ENCODE measurements around the gene CYB5A. TPM values are rescaled to one million over a fixed set of nuclear protein-coding genes. Genes with fewer than 3 reads are reported as not detected.
A peak's percentile ranks its signal among the peaks of the same experiment; 100 is the strongest.

The CYB5A gene
- total and polyA plus RNA-seq, 9 of the 15 experiments (the other 6 are each of a cell fraction or from before 2014, with no cell fraction given) = 11.9 to 22.6 (median 14.1) TPM

- no peak overlapping the region for H3K4me2 ChIP-seq (ENCODE audit: insufficient read depth, low read length)
- ChIA-PET POLR2A (no interaction called here), CTCF (ENCODE audit: low intra/inter-chr PET ratio) (no interaction called here)
- no peaks in the 10 kb centered on the region for H3K9me1 ChIP-seq (ENCODE audit: control insufficient read depth, insufficient read depth, low read length)
- no peaks in the 10 kb centered on the region for H3K27me3 ChIP-seq (ENCODE audit: control insufficient read depth in 2 of 2, insufficient read depth in 2 of 2, low read length in 2 of 2)
- no peaks in the 10 kb centered on the region for H4K20me1 ChIP-seq (replicated peaks; ENCODE audit: control insufficient read depth, insufficient read depth, low read length)
- no peak overlapping the region for H3K4me3 ChIP-seq
- H3K4me1 ChIP-seq (replicated peaks in 1 of 2; ENCODE audit: control insufficient read depth in 2 of 2, insufficient read depth in 2 of 2, low read length in 2 of 2) = no peaks in the 10 kb centered on the region
- H3K27ac ChIP-seq (ENCODE audit: extremely low read depth, low read depth, low read length) = no peak overlapping the region
- 14% methylated on average over 19 of the region's 22 CpGs for WGBS (ENCODE audit: insufficient coverage, low coverage, missing lambda C conversion rate)
- FAIRE-seq = no peak
- intact Hi-C loops (cut with micrococcal nuclease) = no loop called here
- BruUV-seq (replicated peaks) = no TSS peak
- no peaks in the 10 kb centered on the region for H3K79me2 ChIP-seq (ENCODE audit: control insufficient read depth, insufficient read depth, low read length)
- no peaks in the 10 kb centered on the region for H3K36me3 ChIP-seq (ENCODE audit: control insufficient read depth, insufficient read depth, low read length)
- no peak overlapping the region for H2AFZ ChIP-seq (ENCODE audit: low read depth, low read length)
- ATAC-seq = no peak
- H3K9ac ChIP-seq (ENCODE audit: insufficient read depth in 1 of 2, low read depth in 2 of 2, low read length in 2 of 2) = no peak overlapping the region
- DNase-seq (ENCODE audit: extremely low read depth in 1 of 4, low spot score in 3 of 4) = no peak
- no peaks in the 10 kb centered on the region for H3K9me3 ChIP-seq (replicated peaks; ENCODE audit: control insufficient read depth, insufficient read depth, low read depth, low read length)
- 0 out of 2 replicates have a peak, but pooled peaks have one; percentile 53 for TF ChIP-seq ZKSCAN1 (IDR thresholded peaks at IDR 0.05; ENCODE audit: low read depth, low read length)
- TF ChIP-seq ZNF444 (CRISPR knock-in tag; IDR thresholded peaks at IDR 0.05) = no peak
- in situ Hi-C loops (cut with MboI) = no loop called here
Observed at GRCh38 chr18:74314759-74315463, 23.1 kb upstream of the CYB5A start.

- H3K9ac ChIP-seq (ENCODE audit: insufficient read depth in 1 of 2, low read depth in 2 of 2, low read length in 2 of 2) = no peak overlapping the region
- BruUV-seq (replicated peaks) = no TSS peak
- 7% methylated on average over 1 of the region's 1 CpG for WGBS (ENCODE audit: insufficient coverage, low coverage, missing lambda C conversion rate)
- CTCF ChIA-PET (ENCODE audit: low intra/inter-chr PET ratio) = no interaction called here
- H3K27ac ChIP-seq (ENCODE audit: extremely low read depth, low read depth, low read length) = no peak overlapping the region
- in situ Hi-C loops (cut with MboI) (no loop called here), intact Hi-C loops (cut with micrococcal nuclease) (no loop called here)
- H3K9me1 ChIP-seq (ENCODE audit: control insufficient read depth, insufficient read depth, low read length) = no peaks in the 10 kb centered on the region
- no peaks in the 10 kb centered on the region for H3K9me3 ChIP-seq (replicated peaks; ENCODE audit: control insufficient read depth, insufficient read depth, low read depth, low read length)
- no peak overlapping the region for H3K4me2 ChIP-seq (ENCODE audit: insufficient read depth, low read length)
- H3K79me2 ChIP-seq (ENCODE audit: control insufficient read depth, insufficient read depth, low read length) = no peaks in the 10 kb centered on the region
- POLR2A ChIA-PET = no interaction called here
- no peaks in the 10 kb centered on the region for H3K27me3 ChIP-seq (ENCODE audit: control insufficient read depth in 2 of 2, insufficient read depth in 2 of 2, low read length in 2 of 2)
- H3K4me1 ChIP-seq (replicated peaks in 1 of 2; ENCODE audit: control insufficient read depth in 2 of 2, insufficient read depth in 2 of 2, low read length in 2 of 2) = no peaks in the 10 kb centered on the region
- H3K4me3 ChIP-seq = no peak overlapping the region
- no peaks in the 10 kb centered on the region for H4K20me1 ChIP-seq (replicated peaks; ENCODE audit: control insufficient read depth, insufficient read depth, low read length)
- ATAC-seq (no peak), DNase-seq (ENCODE audit: extremely low read depth in 1 of 4, low spot score in 3 of 4) (no peak), FAIRE-seq (no peak)
- H3K36me3 ChIP-seq (ENCODE audit: control insufficient read depth, insufficient read depth, low read length) = no peaks in the 10 kb centered on the region
- no peak overlapping the region for H2AFZ ChIP-seq (ENCODE audit: low read depth, low read length)
- TF ChIP-seq NELFE (IDR thresholded peaks at IDR 0.05; ENCODE audit: insufficient read depth, insufficient read length) (no peak), ZNF584 (CRISPR knock-in tag; IDR thresholded peaks at IDR 0.05; ENCODE audit: low read depth) (no peak), FOXM1 (IDR thresholded peaks at IDR 0.05; ENCODE audit: low read depth) (no peak), FOXM1 (CRISPR knock-in tag; IDR thresholded peaks at IDR 0.05; ENCODE audit: low read depth) (no peak), CBX5 (IDR thresholded peaks at IDR 0.05; ENCODE audit: borderline replicate concordance, low read depth) (no peak), CCAR2 (IDR thresholded peaks at IDR 0.05; ENCODE audit: low read depth, low read length) (no peak), PHB (CRISPR knock-in tag; IDR thresholded peaks at IDR 0.05) (no peak), GABPB1 (CRISPR knock-in tag; IDR thresholded peaks at IDR 0.05) (no peak), L3MBTL2 (IDR thresholded peaks at IDR 0.05) (no peak), MEF2D (tag; conservative IDR thresholded peaks at IDR 0.05; ENCODE audit: low read depth) (no peak), ZNF408 (CRISPR knock-in tag; IDR thresholded peaks at IDR 0.05; ENCODE audit: low read depth) (no peak), NCOR1 (IDR thresholded peaks at IDR 0.05) (no peak), SAFB (IDR thresholded peaks at IDR 0.05; ENCODE audit: borderline replicate concordance, low read depth, low read length) (no peak)
Observed at GRCh38 chr18:74311000-74311399, 19.2 kb upstream of the CYB5A start.
